ENCODE results near the gene DRC7. TPM values are rescaled to one million over a fixed set of nuclear protein-coding genes. Genes with fewer than 3 reads are reported as not detected.
"Not testable (repeated sequence)": the region's sequence is repeated elsewhere in the genome, so short reads cannot be mapped to it uniquely, and the experiment has no call there.

DRC7 gene
- total RNA-seq, 1 donor from 2014 or later: not detected

- Histone ChIP-seq H3K4me3 (no peak overlapping the region), H3K4me1 (no peaks in the 10 kb centered on the region), H3K27ac (no peak overlapping the region), H3K27me3 (no peaks in the 10 kb centered on the region), H3K36me3 (no peaks in the 10 kb centered on the region), H3K9me3 (no peaks in the 10 kb centered on the region)
- no peak for DNase-seq (ENCODE audit: low spot score in 2 of 2)
- no peak for TF ChIP-seq CTCF (IDR thresholded peaks at IDR 0.05)
- intact Hi-C loops (cut with DNase I): no loop called here
These were observed 31.9 kb downstream of the DRC7 start for GRCh38 chr16:57726433-57726947.

DNA sequence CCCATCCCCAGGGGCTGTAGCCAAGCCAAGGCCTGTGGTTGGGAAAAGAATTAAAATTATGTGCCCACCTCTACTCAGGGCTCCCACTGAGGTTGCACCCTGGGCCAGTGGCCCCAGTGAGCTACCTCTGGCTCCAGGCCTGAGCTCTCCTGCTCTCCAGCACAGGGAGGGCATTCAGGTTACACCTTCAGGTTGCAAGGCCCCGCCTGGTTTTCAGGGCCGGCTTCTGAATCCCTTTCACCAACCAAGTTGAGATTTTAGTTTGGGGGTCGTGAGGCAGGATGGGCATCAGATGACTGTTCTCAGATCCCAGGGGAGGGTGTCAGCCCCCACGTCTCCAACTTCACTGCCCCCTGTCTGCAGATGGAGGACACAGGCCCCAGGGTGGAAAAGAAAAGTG, 33.0 kb downstream of the DRC7 start:
- TF ChIP-seq CTCF (IDR thresholded peaks at IDR 0.05): no peak
- DNase-seq (ENCODE audit: low spot score in 2 of 2): no peak
- H3K9me3 ChIP-seq: no peaks in the 10 kb centered on the region
- no peaks in the 10 kb centered on the region for H3K27me3 ChIP-seq
- no peaks in the 10 kb centered on the region for H3K36me3 ChIP-seq
- intact Hi-C loops (cut with DNase I): no loop called here
- no peaks in the 10 kb centered on the region for H3K4me1 ChIP-seq
- no peak overlapping the region for H3K4me3 ChIP-seq
- H3K27ac ChIP-seq: no peak overlapping the region

- TF ChIP-seq CTCF (IDR thresholded peaks at IDR 0.05): no peak
- Histone ChIP-seq H3K4me3 (no peak overlapping the region), H3K27me3 (no peaks in the 10 kb centered on the region), H3K9me3 (no peaks in the 10 kb centered on the region), H3K27ac (no peak overlapping the region), H3K4me1 (no peaks in the 10 kb centered on the region), H3K36me3 (no peaks in the 10 kb centered on the region)
- intact Hi-C loops (cut with DNase I): no loop called here
- no peak for DNase-seq (ENCODE audit: low spot score in 2 of 2)
These were observed 34.0 kb downstream of the DRC7 start for GRCh38 chr16:57728336-57729181.

GRCh38 chr16:57729182-57729484, 34.5 kb downstream of the DRC7 start:
- no peak for DNase-seq (ENCODE audit: low spot score in 2 of 2)
- no peaks in the 10 kb centered on the region for H3K9me3 ChIP-seq
- intact Hi-C loops (cut with DNase I): no loop called here
- no peaks in the 10 kb centered on the region for H3K4me1 ChIP-seq
- TF ChIP-seq CTCF (IDR thresholded peaks at IDR 0.05): no peak
- no peaks in the 10 kb centered on the region for H3K27me3 ChIP-seq
- no peak overlapping the region for H3K27ac ChIP-seq
- H3K4me3 ChIP-seq: no peak overlapping the region
- no peaks in the 10 kb centered on the region for H3K36me3 ChIP-seq

DNA sequence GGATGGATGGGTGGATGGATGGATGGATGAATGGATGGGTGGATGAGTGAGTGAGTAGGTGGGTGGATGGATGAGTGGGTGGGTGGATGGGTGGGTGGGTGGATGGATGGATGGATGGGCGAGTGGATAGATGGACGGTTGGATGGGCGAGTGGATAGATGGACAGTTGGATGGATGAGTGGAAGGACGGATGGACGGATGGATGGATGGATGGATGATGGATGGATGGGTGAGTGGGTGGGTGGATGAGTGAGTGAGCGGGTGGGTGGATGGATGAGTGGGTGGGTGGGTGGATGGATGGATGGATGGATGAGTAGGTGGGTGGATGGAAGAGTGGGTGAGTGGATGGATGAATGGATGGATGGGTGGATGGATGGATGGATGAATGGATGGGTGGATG, 35.2 kb downstream of the DRC7 start:
- not testable (repeated sequence) for H3K27me3 ChIP-seq; H3K4me1 ChIP-seq; H3K27ac ChIP-seq; DNase-seq (ENCODE audit: low spot score in 2 of 2); H3K9me3 ChIP-seq; H3K4me3 ChIP-seq; H3K36me3 ChIP-seq
- intact Hi-C loops (cut with DNase I): loop anchor here (5.0 to 10.0 kb wide), 6 partner anchors 87 to 1305 kb away; partner anchors contain the start of genes AMFR, ARL2BP, CIAPIN1 and COQ9
